Activated T-helper 2 cell treated with anti-CD3 and anti-CD28 coated beads, Interferon-gamma antibody, Interleukin-2, Interleukin-4, amounts not matched to agents 10 μg/mL and 5 μg/mL and 100 μg/mL, durations not matched to agents 14 hours and 24 hours and 36 hours (primary cell): Measurements from ENCODE around the gene EDA. TPM values are rescaled to one million over a fixed set of nuclear protein-coding genes. Genes with fewer than 3 reads are reported as not detected.
"Not testable (repeated sequence)": the region's sequence is repeated elsewhere in the genome, so short reads cannot be mapped to it uniquely, and the experiment has no call there.

Source experiments
- DNase-seq: peaks from one replicate; pipeline ENCODE4 v3.0.0; 2021; ENCODE audit warnings: low spot score
- H3K27ac Mint-ChIP-seq: one replicate; pipeline ENCODE4 v1.8.0; 2021; ENCODE audit warnings: mixed read lengths
- H3K27me3 Mint-ChIP-seq: one replicate; pipeline ENCODE4 v1.8.0; 2021; ENCODE audit warnings: low read depth, mixed read lengths
- H3K36me3 Mint-ChIP-seq: one replicate; pipeline ENCODE4 v1.8.0; 2021; ENCODE audit warnings: low read depth, mixed read lengths
- H3K4me1 Mint-ChIP-seq: one replicate; pipeline ENCODE4 v1.8.0; 2021; ENCODE audit warnings: low read depth, mixed read lengths
- H3K4me3 Mint-ChIP-seq: one replicate; pipeline ENCODE4 v1.8.0; 2021; ENCODE audit warnings: low read depth, mild to moderate bottlenecking, moderate library complexity, mixed read lengths
- H3K9me3 Mint-ChIP-seq: one replicate; pipeline ENCODE4 v1.8.0; 2021; ENCODE audit warnings: mixed read lengths
- intact Hi-C: fragments of 100-400 bp; cut with micrococcal nuclease; formaldehyde crosslinking; loops from one replicate; pipeline ENCODE4 v1.15.1; 2023
- total RNA-seq: library from RNA; stranded (reverse); gene quantifications from 2 replicates; pipeline ENCODE4 v1.2.3, GENCODE V29; 2022

EDA gene
- total RNA-seq, 1 donor from 2014 or later: 0.57 TPM

GRCh38 chrX:69761633-69762032, 145.7 kb downstream of the EDA start:
- Mint-ChIP-seq H3K27me3 (no peaks in the 10 kb centered on the region), H3K4me3 (no peak overlapping the region), H3K9me3 (no peaks in the 10 kb centered on the region), H3K4me1 (no peaks in the 10 kb centered on the region), H3K27ac (no peak overlapping the region), H3K36me3 (no peaks in the 10 kb centered on the region)
- intact Hi-C loops: no loop called here
- no peak for DNase-seq

DNA sequence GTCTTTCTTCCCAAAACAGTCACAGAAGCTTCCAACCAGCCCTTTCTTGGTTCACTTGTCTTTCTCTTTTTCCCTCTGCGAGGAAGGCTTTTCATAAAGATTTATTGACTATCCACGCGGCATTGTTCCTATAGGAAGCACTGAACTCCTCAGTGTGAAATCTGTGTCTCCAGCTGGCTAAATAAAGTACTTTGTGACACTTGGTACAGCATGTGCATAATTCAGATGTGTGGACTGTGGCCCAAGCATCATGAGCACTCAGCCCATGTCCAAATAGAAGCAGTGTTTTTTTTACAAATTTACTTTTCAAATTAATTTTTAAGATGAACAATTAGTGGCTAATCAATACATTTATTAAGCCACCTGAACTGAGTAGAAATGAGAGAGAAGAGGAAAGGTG, 146.4 kb downstream of the EDA start:
- no peaks in the 10 kb centered on the region for H3K36me3 Mint-ChIP-seq
- no peak overlapping the region for H3K27ac Mint-ChIP-seq
- H3K27me3 Mint-ChIP-seq: no peaks in the 10 kb centered on the region
- no peaks in the 10 kb centered on the region for H3K4me1 Mint-ChIP-seq
- intact Hi-C loops: no loop called here
- DNase-seq: no peak
- no peaks in the 10 kb centered on the region for H3K9me3 Mint-ChIP-seq
- H3K4me3 Mint-ChIP-seq: no peak overlapping the region

DNA sequence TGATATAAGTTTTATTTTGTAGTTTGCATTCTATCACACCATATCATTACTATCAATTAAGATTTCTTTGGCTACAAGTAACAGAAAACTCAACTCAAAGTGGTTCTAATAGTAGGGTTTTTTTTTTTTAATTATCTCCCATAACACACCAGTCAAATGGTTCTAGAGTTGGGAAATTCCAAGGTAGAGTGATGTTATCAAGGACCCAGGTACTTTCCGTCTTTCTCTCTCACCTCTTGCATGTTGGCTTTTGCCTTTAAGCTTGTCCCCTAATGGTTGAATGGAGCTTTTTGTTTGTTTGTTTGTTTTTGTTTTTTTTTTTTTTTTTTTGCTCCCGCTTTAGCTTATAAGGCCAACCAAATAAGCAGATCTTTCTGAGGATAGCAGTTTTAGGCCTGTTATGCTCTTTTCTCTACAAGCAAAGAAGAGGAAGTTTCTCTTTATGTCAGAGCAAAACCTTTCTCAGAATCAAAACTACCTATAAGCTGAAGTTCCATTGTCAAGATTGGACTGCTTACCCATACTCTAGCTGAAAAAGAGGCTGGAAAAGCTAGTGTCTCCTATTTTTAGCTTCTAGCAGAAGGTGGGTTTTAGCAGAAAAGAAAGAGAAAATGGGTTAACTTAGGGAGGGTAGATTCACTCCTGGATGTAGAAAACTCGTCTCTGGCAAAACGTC, 177.5 kb downstream of the EDA start:
- no peaks in the 10 kb centered on the region for H3K27me3 Mint-ChIP-seq
- H3K4me3 Mint-ChIP-seq: no peak overlapping the region
- H3K4me1 Mint-ChIP-seq: no peaks in the 10 kb centered on the region
- no peak overlapping the region for H3K27ac Mint-ChIP-seq
- H3K9me3 Mint-ChIP-seq: peaks cover 4% of the 10 kb centered on the region
- intact Hi-C loops: no loop called here
- no peak for DNase-seq
- H3K36me3 Mint-ChIP-seq: no peaks in the 10 kb centered on the region

GRCh38 chrX:69795702-69796101, 179.8 kb downstream of the EDA start:
- Mint-ChIP-seq H3K9me3 (no peaks in the 10 kb centered on the region), H3K27me3 (no peaks in the 10 kb centered on the region), H3K4me3 (no peak overlapping the region), H3K4me1 (no peaks in the 10 kb centered on the region), H3K27ac (no peak overlapping the region), H3K36me3 (no peaks in the 10 kb centered on the region)
- intact Hi-C loops: no loop called here
- DNase-seq: no peak

DNA sequence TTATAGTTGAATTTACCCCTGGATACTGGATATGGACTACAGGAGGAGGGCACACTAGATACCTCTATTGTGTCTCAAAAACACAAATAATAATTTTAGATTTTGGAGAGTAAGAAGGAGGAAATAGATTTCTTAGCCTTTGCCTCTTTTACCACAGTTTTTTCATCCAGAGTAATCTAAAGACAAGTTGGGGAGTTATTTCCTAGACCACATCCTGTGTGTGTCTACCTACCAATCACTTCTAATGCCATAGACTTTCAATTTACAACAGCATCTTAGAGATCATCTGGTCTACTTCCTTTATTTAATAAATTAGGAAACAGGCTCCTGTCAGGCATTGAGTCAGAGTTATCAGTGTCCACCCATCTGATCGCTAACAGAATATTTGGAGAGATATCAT, 191.5 kb downstream of the EDA start:
- no peaks in the 10 kb centered on the region for H3K27me3 Mint-ChIP-seq
- intact Hi-C loops: no loop called here

GRCh38 chrX:69808375-69808774, 192.5 kb downstream of the EDA start:
- no peaks in the 10 kb centered on the region for H3K27me3 Mint-ChIP-seq
- DNase-seq: no peak
- H3K36me3 Mint-ChIP-seq: no peaks in the 10 kb centered on the region
- no peak overlapping the region for H3K4me3 Mint-ChIP-seq
- intact Hi-C loops: no loop called here
- no peak overlapping the region for H3K27ac Mint-ChIP-seq
- H3K4me1 Mint-ChIP-seq: peaks cover 3% of the 10 kb centered on the region
- peaks cover 4% of the 10 kb centered on the region for H3K9me3 Mint-ChIP-seq

More for the DNA sequence above, 191.5 kb downstream of the EDA start:
- peaks cover 4% of the 10 kb centered on the region for H3K9me3 Mint-ChIP-seq
- no peak for DNase-seq
- H3K36me3 Mint-ChIP-seq: no peaks in the 10 kb centered on the region
- H3K4me1 Mint-ChIP-seq: peaks cover 3% of the 10 kb centered on the region
- no peak overlapping the region for H3K27ac Mint-ChIP-seq
- H3K4me3 Mint-ChIP-seq: no peak overlapping the region

- Mint-ChIP-seq H3K4me3 (no peak overlapping the region), H3K4me1 (no peaks in the 10 kb centered on the region), H3K27me3 (no peaks in the 10 kb centered on the region), H3K36me3 (no peaks in the 10 kb centered on the region), H3K9me3 (no peaks in the 10 kb centered on the region), H3K27ac (no peak overlapping the region)
- intact Hi-C loops: no loop called here
- no peak for DNase-seq
Measured at GRCh38 chrX:69813677-69814076, 197.8 kb downstream of the EDA start.

DNA sequence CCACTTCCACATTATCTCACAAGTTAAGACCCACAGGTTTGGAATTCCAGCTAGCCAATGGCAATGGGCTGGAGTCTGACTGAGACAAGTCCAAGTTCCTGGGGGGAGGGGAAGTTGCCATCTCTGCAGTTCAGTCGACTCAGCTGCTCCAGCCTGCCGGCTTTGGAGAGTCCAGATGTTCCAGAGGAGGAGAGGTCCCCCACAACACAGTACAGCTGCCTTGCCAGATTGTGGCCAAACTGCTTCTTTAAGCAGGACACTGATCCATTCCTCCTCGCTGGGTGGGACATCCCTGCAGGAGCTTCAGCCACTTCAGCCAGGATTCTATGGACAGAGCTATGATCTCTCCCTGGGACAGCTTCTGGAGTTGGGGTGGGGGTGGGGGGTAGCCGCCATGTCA, 199.2 kb downstream of the EDA start:
- Mint-ChIP-seq H3K4me3 (no peak overlapping the region), H3K36me3 (no peaks in the 10 kb centered on the region), H3K27ac (no peak overlapping the region), H3K9me3 (no peaks in the 10 kb centered on the region), H3K27me3 (no peaks in the 10 kb centered on the region), H3K4me1 (no peaks in the 10 kb centered on the region)
- DNase-seq: no peak
- intact Hi-C loops: no loop called here

DNA sequence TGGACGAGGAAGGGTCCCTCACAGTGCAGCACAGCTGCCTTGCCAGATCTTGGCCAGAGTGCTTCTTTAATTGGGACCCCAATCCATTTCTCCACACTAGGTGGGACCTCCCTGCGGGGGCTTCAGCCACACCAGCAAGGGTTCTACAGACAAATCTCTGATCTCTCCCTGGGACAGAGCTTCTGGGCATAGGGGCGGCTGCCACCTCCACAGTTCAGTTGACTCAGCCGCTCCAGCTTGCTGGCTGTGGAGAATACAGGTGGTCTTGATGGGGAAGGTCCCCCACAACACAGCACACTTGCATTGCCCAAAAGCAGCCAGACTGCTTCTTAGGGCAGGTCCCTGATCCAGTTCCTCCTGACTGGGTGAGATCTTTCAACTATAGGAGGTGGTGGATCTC, 199.6 kb downstream of the EDA start:
- no peaks in the 10 kb centered on the region for H3K4me1 Mint-ChIP-seq
- DNase-seq: no peak
- intact Hi-C loops: no loop called here
- no peaks in the 10 kb centered on the region for H3K9me3 Mint-ChIP-seq
- no peak overlapping the region for H3K4me3 Mint-ChIP-seq
- H3K27me3 Mint-ChIP-seq: no peaks in the 10 kb centered on the region
- no peaks in the 10 kb centered on the region for H3K36me3 Mint-ChIP-seq
- no peak overlapping the region for H3K27ac Mint-ChIP-seq

DNA sequence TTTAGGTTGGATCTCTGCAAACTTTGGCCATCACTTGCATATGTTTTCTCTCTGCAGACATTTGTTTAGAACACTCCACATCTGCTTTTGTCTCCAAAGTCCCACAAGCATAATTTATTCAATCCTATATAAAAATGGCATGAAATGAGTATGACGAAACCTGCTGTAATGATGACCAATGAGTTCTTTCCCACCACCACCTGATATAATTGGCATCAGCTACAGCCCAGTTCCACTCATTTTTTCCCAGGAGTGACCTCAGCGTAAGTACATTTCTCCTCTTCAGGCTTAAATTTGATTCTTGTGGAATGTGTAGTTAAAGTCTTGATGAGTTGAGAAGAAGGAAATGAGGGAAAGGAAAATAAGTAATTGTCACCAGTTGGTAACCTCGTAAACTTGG, 228.7 kb downstream of the EDA start:
- Mint-ChIP-seq H3K27me3 (no peaks in the 10 kb centered on the region), H3K27ac (no peak overlapping the region), H3K9me3 (no peaks in the 10 kb centered on the region), H3K4me3 (no peak overlapping the region), H3K4me1 (no peaks in the 10 kb centered on the region), H3K36me3 (no peaks in the 10 kb centered on the region)
- intact Hi-C loops: no loop called here
- DNase-seq: no peak

DNA sequence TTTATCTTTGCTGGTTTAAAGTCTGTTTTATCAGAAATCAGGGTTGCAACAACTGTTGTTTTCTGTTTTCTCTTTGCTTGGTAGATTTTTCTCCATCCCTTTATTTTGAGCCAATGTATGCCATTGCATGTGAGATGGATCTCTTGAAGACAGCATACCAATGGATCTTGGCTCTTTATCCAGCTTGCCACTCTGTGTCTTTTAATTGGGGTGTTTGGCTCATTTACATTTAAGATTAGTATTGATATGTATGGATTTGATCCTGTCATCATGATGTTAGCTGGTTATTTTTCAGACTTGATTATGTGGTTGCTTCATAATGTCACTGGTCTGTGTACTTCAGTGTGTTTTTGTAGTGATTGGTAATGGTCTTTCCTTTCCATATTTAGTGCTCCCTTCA, 244.1 kb downstream of the EDA start:
- H3K27ac Mint-ChIP-seq, H3K36me3 Mint-ChIP-seq, intact Hi-C loops, DNase-seq, H3K27me3 Mint-ChIP-seq, H3K4me1 Mint-ChIP-seq, H3K4me3 Mint-ChIP-seq: not testable (repeated sequence)
- peaks cover 16% of the 10 kb centered on the region for H3K9me3 Mint-ChIP-seq

GRCh38 chrX:69876221-69876620, 260.3 kb downstream of the EDA start:
- intact Hi-C loops: no loop called here
- no peaks in the 10 kb centered on the region for H3K9me3 Mint-ChIP-seq
- H3K4me3 Mint-ChIP-seq: no peak overlapping the region
- no peak overlapping the region for H3K27ac Mint-ChIP-seq
- H3K4me1 Mint-ChIP-seq: no peaks in the 10 kb centered on the region
- H3K36me3 Mint-ChIP-seq: no peaks in the 10 kb centered on the region
- no peak for DNase-seq
- no peaks in the 10 kb centered on the region for H3K27me3 Mint-ChIP-seq

DNA sequence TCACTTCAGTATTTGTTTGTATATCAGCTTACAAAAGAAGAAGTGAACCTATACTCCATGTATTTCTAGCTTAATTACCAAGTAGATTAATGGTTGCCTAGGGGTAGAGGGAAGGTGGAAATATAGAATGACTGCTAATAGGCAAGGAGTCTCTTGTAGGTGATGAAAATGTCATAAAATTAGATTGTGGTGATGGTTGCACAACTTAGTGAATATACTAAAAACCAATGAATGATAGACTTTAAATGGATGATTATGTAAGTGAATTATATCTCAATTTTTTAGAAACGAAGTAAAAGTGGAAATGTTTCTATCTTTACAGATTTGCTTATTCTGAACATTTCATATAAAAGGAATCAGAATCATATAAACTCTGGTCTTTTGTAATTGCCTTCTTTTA, 268.3 kb downstream of the EDA start:
- peaks cover 3% of the 10 kb centered on the region for H3K9me3 Mint-ChIP-seq
- intact Hi-C loops: no loop called here
- DNase-seq: no peak
- no peaks in the 10 kb centered on the region for H3K36me3 Mint-ChIP-seq
- H3K27me3 Mint-ChIP-seq: no peaks in the 10 kb centered on the region
- H3K4me1 Mint-ChIP-seq: no peaks in the 10 kb centered on the region
- no peak overlapping the region for H3K27ac Mint-ChIP-seq
- H3K4me3 Mint-ChIP-seq: no peak overlapping the region

- no peaks in the 10 kb centered on the region for H3K27me3 Mint-ChIP-seq
- no peak for DNase-seq
- no peaks in the 10 kb centered on the region for H3K9me3 Mint-ChIP-seq
- no peak overlapping the region for H3K27ac Mint-ChIP-seq
- H3K4me3 Mint-ChIP-seq: no peak overlapping the region
- H3K4me1 Mint-ChIP-seq: no peaks in the 10 kb centered on the region
- no peaks in the 10 kb centered on the region for H3K36me3 Mint-ChIP-seq
- intact Hi-C loops: no loop called here
Measured at GRCh38 chrX:69896046-69896445, 280.1 kb downstream of the EDA start.
